SKM-1 treated with dmso at 0.1 percent for 144 hours (cell line): Measurements from ENCODE around the gene BTBD17.

Experiments used
- DNase-seq: peaks from one replicate; lab custom pipeline; 2025; ENCODE audit not compliant: unreplicated experiment; lab: John Stamatoyannopoulos, UW

Gene BTBD17

DNA sequence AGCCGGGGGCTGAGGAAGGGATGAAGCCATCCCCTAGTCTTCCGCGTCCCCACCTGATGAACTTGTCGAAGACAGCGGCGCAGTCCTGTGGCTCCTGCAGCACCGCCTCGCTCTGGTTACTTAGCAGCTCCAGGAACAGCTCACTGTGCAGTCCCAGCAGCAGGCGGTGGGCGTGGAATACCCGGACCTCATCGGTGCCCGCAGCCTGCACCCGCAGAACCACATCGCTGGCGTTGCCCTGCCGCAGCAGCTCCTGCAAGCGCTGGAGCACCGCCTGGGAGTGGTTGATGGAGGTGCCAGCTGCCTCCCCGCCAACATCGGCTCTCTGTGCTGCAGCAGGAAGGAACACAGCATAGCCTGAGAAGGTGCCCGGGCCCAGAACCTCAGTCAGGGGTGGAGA is 1.8 kb downstream of the BTBD17 start:
- no peak for DNase-seq

DNA sequence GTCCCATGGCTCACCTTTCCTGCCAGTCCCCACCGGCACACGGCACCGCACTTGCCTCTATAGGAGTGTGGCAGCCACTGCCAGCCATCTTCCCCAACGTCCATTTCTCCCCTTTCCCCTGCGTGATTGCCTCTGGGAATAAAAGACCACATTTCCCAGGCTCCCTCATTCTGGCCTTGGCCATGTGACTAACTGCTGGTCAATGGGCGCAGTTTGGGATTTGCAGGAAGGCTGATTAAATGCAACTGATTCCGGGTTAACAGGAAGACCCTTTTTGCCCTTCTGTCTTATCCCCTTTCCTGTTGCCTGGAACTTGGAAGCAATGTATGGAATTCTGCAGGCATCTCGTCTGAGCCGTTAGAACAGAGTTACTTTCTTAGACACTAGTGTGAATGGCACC is 3.0 kb downstream of the BTBD17 start:
- DNase-seq = no peak

DNA sequence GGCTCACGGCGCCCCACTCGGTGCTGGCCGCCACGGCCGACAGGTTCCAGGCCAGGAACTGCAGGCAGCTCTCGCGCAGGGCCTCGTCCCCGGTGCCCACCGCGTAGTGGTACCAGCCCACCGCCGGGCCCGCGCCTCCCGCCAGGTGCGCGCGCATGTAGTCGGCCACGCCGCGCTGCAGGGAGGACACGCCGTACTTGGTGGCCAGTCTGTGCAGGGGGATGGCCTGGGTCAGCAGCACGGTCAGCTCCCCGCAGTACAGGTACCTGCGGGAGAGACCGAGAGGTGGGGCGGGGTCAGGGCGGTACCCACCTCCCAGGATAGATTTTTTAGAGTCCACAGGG is 4.2 kb downstream of the BTBD17 start:
- no peak for DNase-seq

DNA sequence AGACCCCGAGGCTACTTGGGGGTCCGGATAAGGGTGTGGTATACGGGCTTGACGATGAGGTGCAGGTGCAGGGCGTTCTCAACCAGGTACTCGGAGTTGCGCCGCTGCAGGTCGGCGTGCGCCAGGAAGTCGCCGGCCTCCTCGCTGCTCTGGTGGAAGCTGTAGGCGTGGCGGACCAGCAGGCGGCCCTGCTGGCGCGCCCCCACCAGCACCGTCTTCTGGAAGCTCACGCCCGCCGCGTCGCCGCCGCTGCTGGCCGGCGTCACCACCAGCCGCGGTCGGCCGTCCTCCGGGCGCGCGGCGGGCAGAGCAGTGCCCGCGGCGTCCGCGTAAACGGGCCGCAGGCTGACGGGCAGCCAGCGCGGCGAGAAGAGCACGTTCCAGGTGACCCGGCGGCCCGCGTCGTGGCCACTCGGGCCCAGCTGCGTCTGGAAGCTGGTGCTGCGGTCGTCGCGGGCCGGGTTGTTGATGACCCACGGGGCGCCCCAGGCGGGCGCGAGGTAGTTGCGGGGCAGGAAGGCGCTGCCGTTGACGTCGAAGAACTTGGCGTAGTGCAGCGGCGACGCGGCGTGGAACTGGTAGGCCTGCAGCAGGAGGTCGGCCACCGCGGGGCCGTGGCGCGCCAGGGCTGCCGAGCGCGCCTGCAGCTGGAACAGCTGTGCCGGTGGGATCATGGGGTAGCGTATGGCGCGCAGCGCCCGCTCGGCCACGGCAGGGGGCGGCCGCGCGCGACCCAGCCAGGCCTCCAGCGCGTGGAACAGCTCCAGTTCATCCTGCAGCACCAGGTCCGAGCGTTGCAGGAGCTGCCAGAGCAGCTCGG is 4.8 kb downstream of the BTBD17 start:
- no peak for DNase-seq

DNA sequence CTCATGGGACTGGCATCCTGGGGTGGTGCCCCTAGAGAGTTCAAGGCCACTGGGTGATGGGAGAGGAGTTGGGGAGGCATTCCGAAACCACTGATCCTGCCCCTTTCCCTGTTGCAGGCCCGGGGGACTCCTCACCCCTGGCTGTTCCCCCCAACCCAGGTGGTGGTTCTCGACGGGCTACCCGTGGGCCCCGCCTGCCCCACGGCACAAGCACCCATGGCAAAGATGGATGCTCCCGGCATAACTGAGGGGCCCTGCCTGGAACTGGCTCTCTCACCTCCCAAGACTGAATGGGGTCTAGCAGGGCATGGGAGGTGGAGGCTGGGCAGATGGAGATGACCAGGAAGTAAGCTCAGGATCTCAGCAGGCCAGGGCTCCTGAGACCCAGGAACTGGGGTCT is 6.6 kb downstream of the BTBD17 start:
- no peak for DNase-seq

DNA sequence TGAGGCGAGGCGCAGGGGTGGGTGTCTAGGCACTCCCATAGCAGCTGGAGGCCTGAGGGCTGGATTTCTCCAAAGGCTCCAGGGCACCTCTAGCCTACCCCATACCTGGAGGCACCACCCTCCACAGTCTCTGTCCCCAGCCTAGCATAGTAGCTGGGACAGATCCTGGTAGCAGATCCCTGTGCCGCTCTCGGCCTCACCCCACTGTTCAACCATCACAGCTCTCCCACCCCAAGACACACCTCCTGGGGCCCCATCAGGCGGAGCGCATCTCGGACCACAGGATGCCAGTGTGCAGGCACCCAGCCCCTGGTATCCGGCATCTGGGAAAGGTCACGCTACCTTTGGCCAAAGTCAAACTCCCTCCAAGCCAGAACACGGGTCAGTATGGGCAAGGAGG is 7.1 kb downstream of the BTBD17 start:
- DNase-seq = no peak

DNA sequence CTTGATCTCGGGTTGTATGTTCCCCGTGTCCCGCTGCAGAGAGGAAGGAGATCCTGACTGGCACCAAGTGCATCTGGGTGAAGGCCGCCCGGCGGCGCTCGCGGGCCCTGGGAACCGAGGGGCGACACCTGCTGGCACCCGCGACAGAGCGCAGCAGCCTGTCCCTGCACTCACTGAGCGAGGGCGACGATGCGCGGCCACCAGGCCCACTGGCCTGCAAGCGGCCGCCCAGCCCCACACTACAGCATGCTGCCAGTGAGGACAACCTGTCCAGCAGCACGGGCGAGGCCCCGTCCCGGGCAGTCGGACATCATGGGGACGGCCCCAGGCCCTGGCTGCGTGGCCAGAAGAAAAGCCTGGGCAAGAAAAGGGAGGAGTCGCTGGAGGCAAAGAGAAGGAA is 7.5 kb downstream of the BTBD17 start:
- DNase-seq = peak; percentile 66

DNA sequence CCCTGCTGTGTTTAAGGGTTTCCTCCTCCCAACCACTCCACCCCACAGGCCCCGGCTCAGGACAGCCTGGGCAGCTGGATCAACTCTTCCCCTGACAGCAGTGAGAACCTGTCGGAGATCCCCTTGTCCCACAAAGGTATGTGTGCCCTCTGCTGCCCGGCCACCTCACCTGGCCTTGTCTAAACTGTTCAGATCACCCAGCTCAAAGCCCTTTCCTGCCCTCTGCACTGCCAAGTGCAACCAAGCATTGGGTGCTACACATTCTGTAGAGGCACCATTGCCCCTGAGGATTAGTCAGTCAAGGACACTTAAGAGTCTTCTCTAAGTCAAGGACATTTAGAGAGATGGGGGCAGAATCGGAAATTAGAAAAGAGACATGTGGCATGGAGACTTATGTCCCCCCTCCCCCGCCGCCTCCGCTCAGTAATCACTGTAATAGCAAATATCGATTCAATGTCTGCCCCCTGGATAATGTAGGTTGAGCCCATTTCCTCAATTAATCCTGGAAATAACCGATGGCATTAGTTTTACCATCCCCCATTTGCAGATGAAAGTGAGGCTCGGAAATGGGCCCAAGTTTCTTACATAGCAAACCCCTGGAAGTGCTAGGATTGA is 8.1 kb downstream of the BTBD17 start:
- no peak for DNase-seq

DNA sequence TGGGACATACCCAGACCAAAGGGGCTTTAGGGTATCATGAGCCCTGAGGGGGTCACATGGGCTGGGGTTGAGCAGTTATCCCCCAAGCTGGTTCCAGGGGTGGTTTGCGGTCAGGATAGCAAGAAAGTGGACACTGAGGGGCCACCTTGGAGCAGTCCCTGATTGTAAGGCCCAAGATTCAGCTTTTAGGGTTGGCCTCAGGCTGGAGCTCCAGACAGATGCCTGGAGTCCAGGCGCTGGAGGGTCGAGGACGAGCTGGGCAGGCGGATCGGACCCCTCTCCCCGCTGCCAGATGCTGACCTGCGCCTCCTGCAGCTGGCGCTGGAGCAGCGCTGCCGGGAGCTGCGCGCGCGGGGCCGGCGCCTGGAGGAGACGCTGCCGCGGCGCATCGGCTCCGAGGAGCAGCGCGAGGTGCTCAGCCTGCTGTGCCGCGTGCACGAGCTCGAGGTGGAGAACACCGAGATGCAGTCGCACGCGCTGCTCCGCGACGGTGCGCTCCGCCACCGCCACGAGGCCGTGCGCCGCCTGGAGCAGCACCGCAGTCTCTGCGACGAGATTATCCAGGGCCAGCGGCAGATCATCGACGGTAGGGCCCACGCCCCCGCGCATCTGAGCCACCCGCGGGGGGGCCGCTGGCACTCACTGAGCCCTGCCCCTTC is 10.0 kb downstream of the BTBD17 start:
- DNase-seq = no peak

DNA sequence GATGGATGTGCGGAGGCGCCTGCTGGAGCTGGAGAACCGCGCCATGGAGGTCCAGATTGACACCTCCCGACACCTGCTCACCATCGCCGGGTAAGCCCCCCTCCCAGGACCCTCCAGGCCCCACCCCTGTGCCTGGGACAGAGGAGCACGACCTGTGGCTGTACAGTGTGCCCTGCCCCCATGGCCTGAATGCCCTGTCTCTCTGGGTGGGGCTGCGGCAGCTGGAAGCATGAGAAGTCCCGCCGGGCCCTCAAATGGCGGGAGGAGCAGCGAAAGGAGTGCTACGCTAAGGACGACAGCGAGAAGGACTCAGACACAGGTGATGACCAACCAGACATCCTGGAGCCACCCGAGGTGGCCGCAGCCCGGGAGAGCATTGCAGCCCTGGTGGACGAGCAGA is 11.2 kb downstream of the BTBD17 start:
- no peak for DNase-seq

DNA sequence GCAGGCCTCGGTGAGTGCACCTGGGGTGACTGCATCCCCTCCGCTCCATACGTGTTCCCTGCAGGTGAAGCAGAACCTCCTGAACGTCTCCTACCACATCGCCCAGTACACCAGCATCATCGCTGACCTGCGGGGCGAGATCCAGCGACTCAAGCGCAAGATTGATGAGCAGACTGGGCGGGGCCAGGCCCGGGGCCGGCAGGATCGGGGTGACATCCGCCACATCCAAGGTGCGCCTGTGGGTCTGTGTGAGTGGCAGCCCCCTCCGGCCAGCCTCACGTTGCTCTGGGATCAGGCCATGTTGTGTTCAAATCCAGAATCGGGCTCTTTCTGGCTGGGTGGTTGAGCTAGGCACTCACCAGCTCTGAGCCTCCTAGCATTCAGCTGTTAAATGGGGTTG is 12.5 kb downstream of the BTBD17 start:
- DNase-seq = no peak

DNA sequence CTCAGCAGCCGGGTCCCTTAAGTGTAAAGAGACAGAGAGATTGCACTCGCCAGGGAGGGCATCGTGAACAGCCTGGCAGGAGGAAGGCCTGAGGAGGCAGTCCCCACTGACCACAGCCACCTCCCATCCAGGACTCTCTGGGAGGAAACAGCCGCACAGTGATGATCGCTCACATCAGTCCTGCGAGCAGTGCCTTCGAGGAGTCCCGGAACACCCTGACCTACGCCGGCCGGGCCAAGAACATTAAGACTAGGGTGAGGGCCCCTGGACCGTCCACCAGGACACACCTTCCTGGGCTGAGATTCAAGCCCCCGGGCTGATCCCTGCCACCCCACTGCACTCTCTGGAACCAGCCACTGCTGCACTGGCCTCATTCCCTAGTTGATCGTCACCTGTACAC is 14.0 kb downstream of the BTBD17 start:
- no peak for DNase-seq

DNA sequence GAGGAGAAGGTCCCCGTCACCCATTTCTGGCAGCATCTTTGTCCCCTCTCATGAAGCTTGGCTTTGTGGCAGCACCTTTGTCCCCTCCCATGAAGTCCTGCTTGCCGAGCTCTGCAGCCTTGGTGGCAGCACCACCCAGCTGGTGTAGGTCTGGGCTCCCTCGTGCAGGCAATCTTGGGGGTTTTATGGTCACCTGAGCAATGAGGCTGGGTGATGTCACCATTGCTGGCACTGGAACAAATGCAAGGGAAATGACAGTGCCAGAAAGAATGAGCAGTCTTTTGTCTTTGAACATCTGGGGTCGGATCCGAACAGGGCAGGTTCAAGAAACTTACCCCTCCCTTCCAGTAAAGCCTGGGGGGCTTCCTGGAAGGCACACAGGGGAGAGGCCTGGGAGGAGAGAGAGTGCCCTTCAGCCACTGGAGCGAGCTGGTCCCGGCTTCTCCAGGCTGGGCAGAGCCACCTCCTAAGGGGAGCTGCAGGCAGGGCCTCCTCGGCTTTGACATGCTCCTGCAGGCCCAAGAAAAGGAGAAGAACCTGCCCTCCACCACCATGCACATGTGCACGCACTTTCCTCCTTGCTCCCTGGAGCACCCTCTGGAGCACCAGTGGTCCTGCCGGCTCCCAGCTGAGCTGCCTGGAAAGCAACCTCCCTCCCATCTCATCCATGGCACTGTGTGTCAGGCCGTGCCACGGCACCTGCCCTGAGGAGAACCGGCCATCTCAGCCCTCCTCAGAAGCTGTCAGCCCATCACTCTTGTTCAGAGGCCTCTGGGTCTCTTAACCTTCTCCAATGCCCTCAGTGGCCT is 16.0 kb downstream of the BTBD17 start:
- no peak for DNase-seq

DNA sequence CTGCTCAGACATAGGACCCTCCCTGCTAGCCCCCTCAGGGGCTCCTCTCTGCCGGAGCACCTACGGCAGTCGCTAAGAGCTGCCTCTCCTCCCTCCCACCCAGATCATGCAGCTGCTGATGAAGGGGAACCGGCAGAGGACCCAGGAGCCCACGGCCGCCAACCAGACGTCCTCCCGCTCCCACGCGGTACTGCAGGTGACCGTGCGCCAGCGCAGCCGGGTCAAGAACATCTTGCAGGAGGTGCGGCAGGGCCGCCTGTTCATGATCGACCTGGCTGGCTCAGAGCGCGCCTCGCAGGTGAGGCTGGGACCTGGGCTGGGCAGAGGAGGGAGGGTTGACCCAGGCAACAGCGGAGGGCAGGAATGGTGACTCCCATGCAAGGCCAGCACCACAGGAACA is 17.0 kb downstream of the BTBD17 start:
- DNase-seq = no peak

DNA sequence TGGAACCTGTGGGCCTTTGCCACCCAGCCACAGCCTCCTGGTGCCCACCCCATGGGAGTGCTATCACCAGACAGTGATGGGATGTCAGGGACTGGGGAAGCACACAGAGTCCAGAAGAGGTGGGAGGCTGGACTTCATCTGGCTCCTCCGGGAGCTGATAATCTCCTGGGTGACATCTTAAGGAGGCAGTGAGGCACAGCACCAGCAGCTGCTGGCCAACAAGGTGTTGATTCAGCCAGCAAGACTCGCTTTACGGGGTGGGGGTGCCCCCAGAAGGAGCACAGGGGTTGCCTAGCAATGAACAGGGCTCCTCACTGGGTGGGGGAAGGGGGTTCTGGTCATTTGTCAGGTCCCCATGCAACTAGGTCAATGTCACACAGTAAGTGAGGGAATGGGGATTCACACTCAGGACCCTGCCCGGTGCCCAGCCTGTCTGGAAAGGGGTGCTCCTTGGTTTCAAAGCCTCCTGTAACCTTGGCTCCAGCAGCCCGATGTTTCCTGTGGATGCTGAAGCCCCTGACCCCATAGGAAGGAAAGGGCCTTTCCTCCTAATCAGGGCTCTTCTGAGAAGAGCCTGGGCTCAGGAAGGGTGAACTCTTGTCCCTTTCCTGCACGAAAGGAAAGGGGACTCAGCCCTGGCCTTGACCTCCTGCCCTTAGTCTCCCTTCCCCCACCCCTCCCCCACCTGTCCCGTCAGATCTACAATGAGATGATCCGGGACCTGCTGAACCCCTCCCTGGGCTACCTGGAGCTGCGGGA is 18.0 kb downstream of the BTBD17 start:
- no peak for DNase-seq

DNA sequence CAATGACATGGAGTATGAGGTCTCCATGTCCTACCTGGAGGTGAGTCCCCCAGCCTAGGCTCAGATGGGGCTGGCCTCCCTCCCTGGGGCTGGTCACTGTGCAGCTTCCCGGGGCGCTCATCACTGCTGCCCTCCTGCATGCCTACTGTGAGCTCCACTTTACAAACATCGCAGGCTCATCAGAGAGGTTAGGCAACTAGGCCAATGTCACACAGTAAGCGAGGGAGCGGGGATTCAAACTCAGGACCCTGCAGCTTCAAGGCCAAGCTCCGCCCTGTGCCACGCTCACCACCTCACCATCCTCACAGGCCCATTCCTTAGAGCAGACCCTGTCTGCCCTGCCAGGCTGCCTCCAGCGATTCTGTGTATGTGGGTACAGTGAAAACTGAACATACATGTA is 18.5 kb downstream of the BTBD17 start:
- no peak for DNase-seq

DNA sequence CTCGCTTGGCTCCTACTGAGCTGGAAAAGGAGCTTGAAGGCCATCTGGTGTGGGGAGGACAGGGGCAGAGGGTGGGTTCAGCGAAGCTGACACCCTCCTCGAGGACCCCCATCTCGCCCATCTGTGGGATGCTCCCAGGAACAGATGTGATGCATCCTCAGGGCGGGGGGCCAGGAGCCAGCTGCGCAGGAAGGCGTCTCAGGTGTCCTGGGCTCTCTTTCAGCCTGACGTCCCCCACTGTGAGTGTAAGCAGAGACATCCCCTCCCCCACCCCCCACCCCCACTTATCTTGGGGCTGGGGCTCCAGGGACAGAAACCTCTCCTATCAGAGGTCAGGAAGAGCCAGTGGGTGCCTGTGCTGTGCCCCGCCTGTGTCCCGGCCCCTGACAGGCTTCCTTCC is 19.4 kb downstream of the BTBD17 start:
- DNase-seq = no peak

DNA sequence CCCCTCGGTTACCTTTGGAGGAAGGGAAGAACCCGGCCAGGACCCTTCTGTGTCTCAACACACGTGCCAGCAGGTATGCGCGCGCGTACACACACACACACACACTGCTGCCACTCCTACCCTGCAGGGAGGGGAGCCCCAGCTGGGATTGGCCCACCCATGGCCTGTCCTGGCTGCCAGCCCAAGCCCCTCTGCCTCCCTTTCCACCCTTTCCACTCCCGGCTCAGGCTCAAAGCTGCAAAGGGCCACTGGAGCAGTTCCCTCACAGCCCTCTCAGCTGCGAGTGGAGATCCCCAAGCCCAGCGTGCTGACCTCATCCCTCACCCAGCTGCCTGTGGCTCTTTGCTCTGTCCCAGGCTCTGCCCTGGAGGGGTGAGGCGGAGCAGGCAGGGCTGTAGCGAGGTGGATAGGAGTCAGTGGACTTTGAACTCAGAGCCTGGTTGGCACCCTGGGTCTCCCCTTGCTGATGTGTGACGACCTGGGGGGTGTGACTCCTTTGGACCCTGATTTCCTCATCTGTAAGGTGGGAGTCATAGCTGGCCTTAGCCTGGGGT is 21.1 kb downstream of the BTBD17 start:
- no peak for DNase-seq

DNA sequence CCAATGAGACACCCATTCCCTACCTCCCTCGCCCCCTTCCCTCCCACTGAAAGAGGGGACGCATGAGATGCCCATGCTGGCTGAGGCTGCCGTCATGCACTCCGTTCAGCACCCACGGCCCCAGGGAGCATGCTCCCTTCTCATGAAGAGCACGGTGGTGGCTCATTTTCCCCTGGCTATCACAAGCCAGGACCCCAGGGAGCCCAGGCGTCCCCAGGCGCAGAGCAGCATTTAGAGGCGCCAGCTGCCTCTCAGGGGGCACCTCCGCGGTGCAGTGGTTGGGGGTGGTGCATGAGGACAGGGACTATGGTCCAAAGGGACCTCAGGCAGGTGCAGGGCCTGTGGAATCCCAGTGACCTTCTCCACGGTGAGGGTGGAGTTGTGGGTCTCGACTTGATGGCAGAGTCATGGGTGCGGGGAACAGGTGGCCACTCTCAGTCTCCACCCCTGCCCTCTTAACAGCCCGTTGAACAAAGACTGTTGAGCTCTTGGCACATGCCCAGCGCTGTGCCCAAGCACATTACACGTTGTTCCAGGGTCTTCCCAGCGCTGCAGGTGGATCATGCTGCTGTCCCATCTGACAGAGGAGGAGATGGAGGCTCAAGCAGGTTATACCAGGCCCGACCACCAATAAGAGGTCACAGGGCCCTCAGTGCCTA is 22.0 kb downstream of the BTBD17 start:
- DNase-seq = no peak

DNA sequence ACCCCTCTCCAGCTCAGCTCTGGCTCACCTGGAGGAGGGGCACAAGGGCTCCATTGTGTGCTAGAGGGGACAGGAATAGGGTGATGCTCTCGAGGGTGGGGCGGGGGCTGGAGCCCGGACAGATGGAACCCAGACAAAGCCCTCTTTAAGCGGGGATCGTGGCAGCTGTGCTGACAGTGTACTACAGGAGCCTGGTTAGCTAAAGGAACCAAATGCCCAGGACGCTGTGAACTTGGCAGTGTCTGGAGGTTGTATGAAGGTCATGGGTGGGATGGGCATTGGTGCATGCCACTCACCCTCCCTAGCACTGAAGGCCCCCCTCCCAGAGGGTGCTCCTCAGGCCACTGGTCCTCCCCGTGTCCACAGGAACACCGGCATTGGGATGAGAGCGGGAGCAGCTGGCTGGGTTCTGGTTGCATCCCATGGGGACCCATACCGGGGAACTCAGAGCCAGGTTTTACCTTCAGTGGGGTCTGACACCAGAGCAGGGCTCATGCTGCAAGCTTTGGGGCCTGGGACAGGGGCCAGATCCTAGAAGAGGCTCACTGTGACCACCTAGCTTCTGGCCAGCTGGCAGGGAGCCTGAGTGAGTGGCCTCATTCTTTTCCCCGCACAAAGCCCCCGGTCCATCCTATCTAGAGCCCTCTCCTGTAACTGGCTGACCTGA is 23.7 kb downstream of the BTBD17 start:
- DNase-seq = no peak
